Keratinocyte (primary cell): ENCODE data around the gene KCNMA1.

ENCODE experiments used
- CTCF ChIP-seq, 3 experiments: IDR thresholded peaks in 1 of 3; conservative IDR thresholded peaks in 1 of 3; optimal IDR thresholded peaks in 1 of 3; 2 replicates in 2 of 3; 3 replicates in 1 of 3; pipeline versions ENCODE3 to v1.5.1; 2011; ENCODE audit warnings: low read length in 3 of 3, mild to moderate bottlenecking in 3 of 3, moderate library complexity in 2 of 3, control low read depth in 1 of 3, inconsistent platforms in 1 of 3; ENCODE audit not compliant: insufficient read depth in 2 of 3; ENCODE audit errors: extremely low read depth in 1 of 3
- EZH2 ChIP-seq: IDR thresholded peaks from one replicate; pipeline ENCODE4 v1.6.1; 2012; ENCODE audit warnings: inconsistent platforms, mild to moderate bottlenecking, low read length, moderate library complexity

DNA sequence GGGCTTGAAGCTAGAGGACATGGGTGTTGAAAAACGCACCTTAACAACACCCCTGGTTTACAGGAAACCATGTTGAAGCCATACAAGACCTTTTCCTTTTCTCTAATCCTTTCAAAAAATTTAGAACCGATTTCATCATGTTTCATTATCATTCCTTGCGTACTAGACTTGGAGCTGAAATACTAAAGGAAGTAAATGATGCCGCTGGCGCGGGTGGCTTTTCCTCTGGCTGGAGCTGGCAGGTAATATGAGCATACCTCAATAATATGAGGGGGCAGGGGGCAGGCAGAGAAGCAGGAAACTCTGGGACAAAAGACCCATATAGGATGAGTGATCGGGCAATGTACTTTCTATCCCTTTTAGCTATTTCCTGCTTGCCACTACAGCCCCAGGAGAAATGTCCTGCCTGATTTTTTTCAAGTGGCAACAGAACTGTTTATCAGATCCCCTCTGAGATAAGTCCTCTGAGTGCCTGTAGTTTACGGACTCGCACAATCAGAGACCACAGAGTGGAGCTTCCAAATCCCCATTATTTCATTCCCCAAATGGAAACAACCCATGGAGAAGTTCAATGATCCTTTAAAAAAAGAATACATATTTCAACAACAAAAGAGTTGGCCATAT is 450.1 kb downstream of the KCNMA1 start:
- TF ChIP-seq CTCF (optimal IDR thresholded peaks at IDR 0.05 in 1 of 3, IDR thresholded peaks at IDR 0.05 in 1 of 3, conservative IDR thresholded peaks at IDR 0.05 in 1 of 3; ENCODE audit: extremely low read depth in 1 of 3, insufficient read depth in 2 of 3, low read length in 3 of 3): no peak
- TF ChIP-seq EZH2: no peak
